Measurements from ENCODE around the gene RYR2. TPM values are rescaled to one million over a fixed set of nuclear protein-coding genes. Genes with fewer than 3 reads are reported as not detected.
A peak's percentile ranks its signal among the peaks of the same experiment; 100 is the strongest.

The RYR2 gene
- polyA plus RNA-seq, 2 of the 4 experiments (the other 2 are of a cell fraction): 0.06 TPM; not detected in 1

DNA sequence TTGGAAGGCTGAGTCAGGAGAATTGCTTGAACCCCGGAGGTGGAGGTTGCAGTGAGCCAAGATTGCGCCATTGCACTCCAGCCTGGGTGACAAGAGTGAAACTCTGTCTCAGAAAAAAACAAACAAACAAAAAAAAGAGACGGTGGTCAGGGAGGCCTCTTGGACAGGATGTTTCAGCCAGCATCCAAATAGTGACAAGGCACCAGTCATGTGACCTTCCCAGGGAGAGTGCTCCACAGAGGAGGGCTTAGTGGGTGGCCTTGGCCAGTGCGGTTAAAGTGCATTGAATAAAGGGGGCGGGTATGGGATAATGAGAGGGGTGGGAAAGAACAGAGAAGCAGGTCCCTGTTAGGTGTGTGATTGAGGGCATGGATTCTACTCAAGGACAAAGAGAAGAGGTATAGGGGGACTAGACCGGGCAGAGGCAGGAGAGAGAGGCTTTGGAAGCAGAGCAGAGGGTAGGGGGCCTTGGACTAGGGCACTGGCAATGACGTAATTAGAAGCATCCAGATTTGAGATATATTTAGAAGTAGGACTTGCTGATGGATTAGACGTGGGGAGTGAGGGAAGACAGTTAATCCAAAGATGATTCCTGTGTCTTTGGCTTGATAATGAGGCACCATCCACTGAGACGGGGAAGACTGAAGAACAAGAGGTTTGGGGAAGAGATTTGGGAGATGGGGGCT lies 12.0 kb upstream of the RYR2 start:
- POLR2A ChIA-PET: no interaction called here
- no peak for ATAC-seq
- TF ChIP-seq RNF2 (IDR thresholded peaks at IDR 0.05; ENCODE audit: borderline replicate concordance, low read depth): no peak
- TF ChIP-seq TFCP2L1 (CRISPR knock-in tag; IDR thresholded peaks at IDR 0.05): no peak
- TF ChIP-seq ZC3H11A (IDR thresholded peaks at IDR 0.05): no peak
- no peak for TF ChIP-seq HDAC2 (IDR thresholded peaks at IDR 0.05)
- TF ChIP-seq POLR2AphosphoS2 (conservative IDR thresholded peaks at IDR 0.05; ENCODE audit: low read length): no peak
- TF ChIP-seq SMC3 (IDR thresholded peaks at IDR 0.05): no peak
- no peak for TF ChIP-seq JUNB (IDR thresholded peaks at IDR 0.05)
- no peak for TF ChIP-seq HOXA7 (CRISPR knock-in tag; IDR thresholded peaks at IDR 0.05)
- TF ChIP-seq, protein P1, sequence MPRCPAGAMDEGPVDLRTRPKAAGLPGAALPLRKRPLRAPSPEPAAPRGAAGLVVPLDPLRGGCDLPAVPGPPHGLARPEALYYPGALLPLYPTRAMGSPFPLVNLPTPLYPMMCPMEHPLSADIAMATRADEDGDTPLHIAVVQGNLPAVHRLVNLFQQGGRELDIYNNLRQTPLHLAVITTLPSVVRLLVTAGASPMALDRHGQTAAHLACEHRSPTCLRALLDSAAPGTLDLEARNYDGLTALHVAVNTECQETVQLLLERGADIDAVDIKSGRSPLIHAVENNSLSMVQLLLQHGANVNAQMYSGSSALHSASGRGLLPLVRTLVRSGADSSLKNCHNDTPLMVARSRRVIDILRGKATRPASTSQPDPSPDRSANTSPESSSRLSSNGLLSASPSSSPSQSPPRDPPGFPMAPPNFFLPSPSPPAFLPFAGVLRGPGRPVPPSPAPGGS (IDR thresholded peaks at IDR 0.05): no peak
- TF ChIP-seq MYC (IDR thresholded peaks at IDR 0.05; ENCODE audit: borderline replicate concordance, low read length): no peak
- no peak for TF ChIP-seq ZNF302 (CRISPR knock-in tag; IDR thresholded peaks at IDR 0.05)
- no peak for TF ChIP-seq KDM5A (IDR thresholded peaks at IDR 0.05)
- TF ChIP-seq TP53 (CRISPR knock-in tag; IDR thresholded peaks at IDR 0.05): no peak
- no peak for TF ChIP-seq CHD2 (IDR thresholded peaks at IDR 0.05; ENCODE audit: low read length, partially characterized antibody)
- TF ChIP-seq EP300 (IDR thresholded peaks at IDR 0.05): no peak
- no peak for TF ChIP-seq FOSB (CRISPR knock-in tag; IDR thresholded peaks at IDR 0.05)
- TF ChIP-seq RARB (CRISPR knock-in tag; IDR thresholded peaks at IDR 0.05): no peak
- no peak for TF ChIP-seq MAZ (IDR thresholded peaks at IDR 0.05; ENCODE audit: borderline replicate concordance, low read depth, low read length)
- TF ChIP-seq, protein P2, sequence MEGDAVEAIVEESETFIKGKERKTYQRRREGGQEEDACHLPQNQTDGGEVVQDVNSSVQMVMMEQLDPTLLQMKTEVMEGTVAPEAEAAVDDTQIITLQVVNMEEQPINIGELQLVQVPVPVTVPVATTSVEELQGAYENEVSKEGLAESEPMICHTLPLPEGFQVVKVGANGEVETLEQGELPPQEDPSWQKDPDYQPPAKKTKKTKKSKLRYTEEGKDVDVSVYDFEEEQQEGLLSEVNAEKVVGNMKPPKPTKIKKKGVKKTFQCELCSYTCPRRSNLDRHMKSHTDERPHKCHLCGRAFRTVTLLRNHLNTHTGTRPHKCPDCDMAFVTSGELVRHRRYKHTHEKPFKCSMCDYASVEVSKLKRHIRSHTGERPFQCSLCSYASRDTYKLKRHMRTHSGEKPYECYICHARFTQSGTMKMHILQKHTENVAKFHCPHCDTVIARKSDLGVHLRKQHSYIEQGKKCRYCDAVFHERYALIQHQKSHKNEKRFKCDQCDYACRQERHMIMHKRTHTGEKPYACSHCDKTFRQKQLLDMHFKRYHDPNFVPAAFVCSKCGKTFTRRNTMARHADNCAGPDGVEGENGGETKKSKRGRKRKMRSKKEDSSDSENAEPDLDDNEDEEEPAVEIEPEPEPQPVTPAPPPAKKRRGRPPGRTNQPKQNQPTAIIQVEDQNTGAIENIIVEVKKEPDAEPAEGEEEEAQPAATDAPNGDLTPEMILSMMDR (IDR thresholded peaks at IDR 0.05): no peak
- no peak for TF ChIP-seq RFX5 (IDR thresholded peaks at IDR 0.05)
- Histone ChIP-seq H3K4me1 (peaks cover 16% of the 10 kb centered on the region), H3K27ac (no peak overlapping the region), H3K9me3 (0 out of 3 replicates have a peak, but pooled peaks cover 3% of the 10 kb centered on the region), H3K4me3 (no peak overlapping the region), H3K4me2 (no peak overlapping the region)
- 42% methylated on average over 9 of the region's 9 CpGs for WGBS (ENCODE audit: missing lambda C conversion rate)
- no peak for DNase-seq (ENCODE audit: low read depth in 1 of 2, low spot score in 1 of 2)
- no peak for FAIRE-seq
- CTCF ChIA-PET: interaction anchor here (0.6 kb wide), 1 partner anchor 14 kb away, joined by 3 read pairs; no protein-coding TSS in a partner anchor

DNA sequence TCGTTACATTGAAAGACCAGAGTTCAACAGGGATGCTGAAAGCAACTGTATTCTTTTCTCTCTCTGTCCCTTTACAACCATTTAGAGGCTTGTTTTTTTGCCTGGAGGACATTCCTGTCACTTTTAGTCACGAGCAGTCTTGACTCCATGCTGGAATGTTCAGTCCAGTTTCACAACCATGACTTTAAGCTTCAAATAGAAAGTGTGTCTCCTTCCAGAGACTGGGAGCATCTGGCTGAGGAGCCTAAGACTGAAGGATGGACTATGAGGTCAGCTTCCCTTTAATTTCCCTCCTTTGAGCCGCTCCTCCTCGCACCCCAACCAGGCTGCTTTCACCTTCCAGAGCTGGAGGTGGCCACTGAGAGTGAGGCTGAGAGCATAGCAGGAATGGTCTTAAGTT lies 10.5 kb upstream of the RYR2 start:
- Histone ChIP-seq H3K4me3 (peak overlapping the region; percentile 25; the same call in 2 of the 3 replicates), H3K4me1 (peaks cover 16% of the 10 kb centered on the region), H3K4me2 (peak overlapping the region; percentile 68), H3K27ac (peak overlapping the region; percentile 57 to 65; a peak in 5 of 6 replicates), H3K9me3 (no peaks in the 10 kb centered on the region)
- ATAC-seq: peak; percentile 37 to 54; a peak in 4 of 6 replicates
- TF ChIP-seq POLR2A (IDR thresholded peaks at IDR 0.05; ENCODE audit: low read length): no peak
- CTCF ChIA-PET: interaction anchor here (1.5 kb wide), 1 partner anchor 11 kb away, joined by 4 read pairs; the partner anchor contains the start of gene RYR2
- 32% methylated on average over 4 of the region's 4 CpGs for WGBS (ENCODE audit: missing lambda C conversion rate)
- POLR2A ChIA-PET: no interaction called here
- FAIRE-seq: no peak
- no peak for DNase-seq (ENCODE audit: low read depth in 1 of 2, low spot score in 1 of 2)

DNA sequence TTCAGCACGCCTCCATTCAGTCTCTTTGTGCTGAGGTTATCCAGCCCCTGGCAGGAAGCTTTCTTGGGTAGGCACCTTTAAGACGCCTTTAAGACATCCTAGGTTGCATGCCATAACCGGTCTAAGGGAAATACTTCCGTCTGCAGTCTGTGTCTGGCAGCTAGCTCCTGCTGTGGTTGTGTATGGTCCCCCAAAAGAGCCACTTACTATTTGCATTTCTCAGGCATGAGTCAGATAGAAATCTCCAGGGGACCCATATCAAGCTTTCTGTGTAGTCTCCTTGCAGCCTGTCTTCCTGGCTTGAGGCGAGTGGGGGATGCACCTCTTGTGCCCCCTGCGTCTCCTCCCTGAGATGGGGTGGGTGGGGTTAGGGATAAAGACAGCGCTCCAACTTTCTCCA lies 10.0 kb upstream of the RYR2 start:
- H3K9me3 ChIP-seq: no peaks in the 10 kb centered on the region
- ATAC-seq (peak; percentile 82), DNase-seq (ENCODE audit: low read depth in 1 of 2, low spot score in 1 of 2) (peak in 1 of 2 experiments; percentile 37), FAIRE-seq (no peak)
- ChIA-PET POLR2A (no interaction called here), CTCF (interaction anchor here (1.5 kb wide), 1 partner anchor 10 kb away, joined by 4 read pairs; the partner anchor contains the start of gene RYR2)
- peak overlapping the region; percentile 57 to 65; a peak in 5 of 6 replicates for H3K27ac ChIP-seq
- peak overlapping the region; percentile 25; the same call in 2 of the 3 replicates for H3K4me3 ChIP-seq
- H3K4me2 ChIP-seq: peak overlapping the region; percentile 68
- TF ChIP-seq HEYL (CRISPR knock-in tag; IDR thresholded peaks at IDR 0.05) (no peak), ZFP36 (IDR thresholded peaks at IDR 0.05; ENCODE audit: borderline replicate concordance, partially characterized antibody) (no peak), HDAC2 (IDR thresholded peaks at IDR 0.05) (no peak), ZSCAN20 (CRISPR knock-in tag; IDR thresholded peaks at IDR 0.05) (no peak), EHF (CRISPR knock-in tag; IDR thresholded peaks at IDR 0.05) (no peak)
- TF ChIP-seq, protein P3, sequence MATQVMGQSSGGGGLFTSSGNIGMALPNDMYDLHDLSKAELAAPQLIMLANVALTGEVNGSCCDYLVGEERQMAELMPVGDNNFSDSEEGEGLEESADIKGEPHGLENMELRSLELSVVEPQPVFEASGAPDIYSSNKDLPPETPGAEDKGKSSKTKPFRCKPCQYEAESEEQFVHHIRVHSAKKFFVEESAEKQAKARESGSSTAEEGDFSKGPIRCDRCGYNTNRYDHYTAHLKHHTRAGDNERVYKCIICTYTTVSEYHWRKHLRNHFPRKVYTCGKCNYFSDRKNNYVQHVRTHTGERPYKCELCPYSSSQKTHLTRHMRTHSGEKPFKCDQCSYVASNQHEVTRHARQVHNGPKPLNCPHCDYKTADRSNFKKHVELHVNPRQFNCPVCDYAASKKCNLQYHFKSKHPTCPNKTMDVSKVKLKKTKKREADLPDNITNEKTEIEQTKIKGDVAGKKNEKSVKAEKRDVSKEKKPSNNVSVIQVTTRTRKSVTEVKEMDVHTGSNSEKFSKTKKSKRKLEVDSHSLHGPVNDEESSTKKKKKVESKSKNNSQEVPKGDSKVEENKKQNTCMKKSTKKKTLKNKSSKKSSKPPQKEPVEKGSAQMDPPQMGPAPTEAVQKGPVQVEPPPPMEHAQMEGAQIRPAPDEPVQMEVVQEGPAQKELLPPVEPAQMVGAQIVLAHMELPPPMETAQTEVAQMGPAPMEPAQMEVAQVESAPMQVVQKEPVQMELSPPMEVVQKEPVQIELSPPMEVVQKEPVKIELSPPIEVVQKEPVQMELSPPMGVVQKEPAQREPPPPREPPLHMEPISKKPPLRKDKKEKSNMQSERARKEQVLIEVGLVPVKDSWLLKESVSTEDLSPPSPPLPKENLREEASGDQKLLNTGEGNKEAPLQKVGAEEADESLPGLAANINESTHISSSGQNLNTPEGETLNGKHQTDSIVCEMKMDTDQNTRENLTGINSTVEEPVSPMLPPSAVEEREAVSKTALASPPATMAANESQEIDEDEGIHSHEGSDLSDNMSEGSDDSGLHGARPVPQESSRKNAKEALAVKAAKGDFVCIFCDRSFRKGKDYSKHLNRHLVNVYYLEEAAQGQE (IDR thresholded peaks at IDR 0.05): no peak
- TF ChIP-seq, protein P4, sequence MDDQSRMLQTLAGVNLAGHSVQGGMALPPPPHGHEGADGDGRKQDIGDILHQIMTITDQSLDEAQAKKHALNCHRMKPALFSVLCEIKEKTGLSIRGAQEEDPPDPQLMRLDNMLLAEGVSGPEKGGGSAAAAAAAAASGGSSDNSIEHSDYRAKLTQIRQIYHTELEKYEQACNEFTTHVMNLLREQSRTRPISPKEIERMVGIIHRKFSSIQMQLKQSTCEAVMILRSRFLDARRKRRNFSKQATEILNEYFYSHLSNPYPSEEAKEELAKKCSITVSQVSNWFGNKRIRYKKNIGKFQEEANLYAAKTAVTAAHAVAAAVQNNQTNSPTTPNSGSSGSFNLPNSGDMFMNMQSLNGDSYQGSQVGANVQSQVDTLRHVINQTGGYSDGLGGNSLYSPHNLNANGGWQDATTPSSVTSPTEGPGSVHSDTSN (IDR thresholded peaks at IDR 0.05): no peak
- peaks cover 16% of the 10 kb centered on the region for H3K4me1 ChIP-seq
- 11% methylated on average over 7 of the region's 7 CpGs for WGBS (ENCODE audit: missing lambda C conversion rate)

Data from A549 (cell line).